ENCODE results near the gene AKTIP. TPM values are rescaled to one million over a fixed set of nuclear protein-coding genes. Genes with fewer than 3 reads are reported as not detected.

Gene AKTIP
- total RNA-seq, 1 experiment from 2014 or later = 13.6 TPM

GRCh38 chr16:53480394-53480793, 22.6 kb downstream of the AKTIP start:
- no peak for DNase-seq (ENCODE audit: low read depth)

- DNase-seq (ENCODE audit: low read depth) = no peak
These were observed 24.0 kb downstream of the AKTIP start for GRCh38 chr16:53478965-53479364.

- DNase-seq (ENCODE audit: low read depth) = no peak
These were observed 26.1 kb downstream of the AKTIP start for GRCh38 chr16:53476867-53477266.

DNA sequence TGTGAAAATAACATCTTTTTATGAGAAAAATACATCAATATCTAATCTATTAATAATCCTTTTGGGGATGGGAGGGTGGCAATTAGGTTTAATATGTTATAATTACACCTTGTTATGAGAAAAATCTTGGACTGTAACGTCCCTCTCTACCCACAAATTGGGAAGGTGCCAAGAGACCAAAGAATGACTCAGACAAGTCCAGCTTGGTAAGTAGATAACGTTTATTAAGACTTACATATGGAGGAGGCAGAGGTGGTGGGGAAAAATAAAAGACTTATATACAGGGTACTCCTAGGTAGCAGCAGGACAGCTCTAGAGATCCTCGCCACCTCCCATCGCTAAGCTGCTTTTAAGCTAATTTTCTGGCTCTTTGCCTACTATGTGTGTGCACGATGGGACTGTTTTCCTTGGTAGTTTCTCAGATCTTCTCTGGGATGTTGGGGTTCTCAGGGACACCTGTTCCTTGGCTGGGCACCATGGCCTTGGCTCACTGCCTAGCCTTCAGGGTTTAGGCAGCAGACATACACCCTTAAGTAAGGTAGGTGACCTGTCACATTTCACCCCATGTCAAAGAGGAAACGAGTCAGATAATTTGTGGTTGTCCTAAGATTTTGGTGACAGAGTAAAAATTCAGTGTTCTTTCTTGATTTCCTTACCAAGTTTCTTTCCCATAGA, 37.3 kb downstream of the AKTIP start:
- DNase-seq (ENCODE audit: low read depth) = peak; percentile 67

DNA sequence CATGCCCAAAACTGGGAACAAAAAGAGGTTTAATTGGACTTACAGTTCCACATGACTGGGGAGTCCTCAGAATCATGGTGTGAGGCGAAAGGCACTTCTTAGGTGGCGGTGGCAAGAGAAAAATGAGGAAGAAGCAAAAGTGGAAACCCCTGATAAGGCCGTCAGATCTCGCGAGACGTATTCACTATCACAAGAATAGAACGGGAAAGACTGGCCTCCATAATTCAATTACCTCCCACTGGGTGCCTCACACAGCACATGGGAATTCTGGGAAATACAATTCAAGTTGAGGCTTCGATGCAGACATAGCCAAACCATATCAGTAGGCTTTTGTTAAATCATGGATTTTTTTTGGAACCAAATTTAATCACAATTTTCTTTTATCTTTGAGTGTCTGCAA, 44.4 kb downstream of the AKTIP start:
- no peak for DNase-seq (ENCODE audit: low read depth)

DNA sequence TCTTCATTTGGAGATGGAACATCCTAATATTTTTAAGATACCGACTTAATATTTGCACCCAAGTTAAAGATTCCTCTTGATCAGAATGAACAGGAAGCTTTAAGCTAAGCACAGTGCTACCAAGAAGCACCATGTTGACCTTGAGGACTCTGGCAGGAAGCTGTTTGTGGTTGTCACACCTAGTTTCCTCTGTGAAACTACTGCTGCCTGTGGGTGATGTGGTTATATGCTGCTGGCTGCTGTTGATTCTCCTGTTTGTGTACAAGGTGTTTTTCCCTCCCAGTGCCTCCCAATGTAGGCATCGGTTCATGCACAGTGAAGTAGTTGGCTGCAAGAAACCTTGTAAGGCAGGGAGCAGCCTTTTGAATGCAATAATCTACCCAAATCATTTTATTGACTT, 45.3 kb downstream of the AKTIP start:
- no peak for DNase-seq (ENCODE audit: low read depth)

- no peak for DNase-seq (ENCODE audit: low read depth)
These were observed 46.4 kb downstream of the AKTIP start for GRCh38 chr16:53456625-53457024.

DNA sequence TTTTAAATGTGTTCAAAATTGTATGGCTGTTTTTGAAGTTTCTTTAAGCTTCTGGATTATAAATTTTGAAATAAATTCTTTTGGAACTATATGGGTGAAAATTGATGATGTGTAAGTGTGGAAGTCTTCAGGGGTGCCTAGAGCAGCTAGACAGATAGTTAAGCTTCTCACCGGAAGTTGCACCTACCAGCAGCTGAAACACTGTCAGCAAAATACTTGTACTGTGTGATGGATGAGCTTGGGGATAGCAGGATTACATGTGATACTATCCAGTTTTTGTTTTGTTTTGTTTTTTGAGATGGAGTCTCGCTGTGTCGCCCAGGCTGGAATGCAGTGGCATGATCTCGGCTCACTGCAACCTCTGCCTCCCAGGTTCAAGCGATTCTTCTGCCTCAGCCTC, 49.1 kb downstream of the AKTIP start:
- DNase-seq (ENCODE audit: low read depth) = no peak

- DNase-seq (ENCODE audit: low read depth) = no peak
These were observed 53.0 kb downstream of the AKTIP start for GRCh38 chr16:53449816-53450517.

GRCh38 chr16:53446090-53446489, 56.9 kb downstream of the AKTIP start:
- DNase-seq (ENCODE audit: low read depth) = no peak

DNA sequence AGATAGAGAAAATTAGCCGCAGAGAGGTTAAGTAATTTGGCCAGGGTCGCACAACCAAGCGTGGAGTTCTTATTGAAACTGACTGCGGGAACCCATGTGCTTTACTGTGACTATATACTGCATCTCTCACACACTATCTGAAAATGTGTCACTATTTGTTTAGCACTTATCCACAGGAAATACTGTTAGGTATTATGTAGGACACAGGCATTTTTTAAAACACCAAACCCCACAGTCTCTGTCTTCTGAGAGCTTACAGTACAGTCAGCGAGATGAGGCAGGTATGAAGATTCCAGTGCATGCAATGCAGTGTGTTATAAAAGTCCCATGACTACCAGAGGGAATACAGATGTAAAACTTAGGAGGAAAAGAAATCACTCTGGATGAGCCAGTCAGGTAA, 57.5 kb downstream of the AKTIP start:
- DNase-seq (ENCODE audit: low read depth) = no peak

Other genes with a start within 250 kb of the AKTIP start
- gene RBL2, start 68.7 kb downstream of the AKTIP start, total RNA-seq (2014; rRNA removed) = 42.9 and 45.5 TPM in 2 replicates
- gene RPGRIP1L, start 200.7 kb upstream of the AKTIP start, total RNA-seq (2014; rRNA removed) = 15.6 and 22.3 TPM in 2 replicates
- gene FTO, start 200.9 kb upstream of the AKTIP start, total RNA-seq (2014; rRNA removed) = 118 and 120 TPM in 2 replicates

Measured in LHCN-M2 (cell line).